Transverse colon (tissue), 4 donors: ENCODE data around the gene SERTAD1.

Experiments
- EP300 ChIP-seq: sonication (generic); formaldehyde crosslinking; IDR thresholded peaks from one replicate; pipeline ENCODE4 v1.6.1; 2017; ENCODE audit warnings: antibody characterized with exemption, low read depth
- POLR2AphosphoS5 ChIP-seq, 3 donors: sonication (generic); formaldehyde crosslinking; IDR thresholded peaks; one replicate each; pipeline ENCODE4 v1.6.1; 2016; ENCODE audit warnings: antibody characterized with exemption in 3 of 3
- TF ChIP-seq, protein P1 (sequence below), 5 experiments: fragments of 200-600 bp in 3 of 5; fragments of 450-650 bp in 2 of 5; sonication (generic) in 3 of 5; IDR thresholded peaks; 1 replicate in 2 of 5; 2 replicates in 3 of 5; pipeline ENCODE4 v1.5.1; 2016 to 2017; ENCODE audit warnings: antibody characterized with exemption in 5 of 5, inconsistent platforms in 3 of 5, mild to moderate bottlenecking in 2 of 5, moderate library complexity in 1 of 5

DNA sequence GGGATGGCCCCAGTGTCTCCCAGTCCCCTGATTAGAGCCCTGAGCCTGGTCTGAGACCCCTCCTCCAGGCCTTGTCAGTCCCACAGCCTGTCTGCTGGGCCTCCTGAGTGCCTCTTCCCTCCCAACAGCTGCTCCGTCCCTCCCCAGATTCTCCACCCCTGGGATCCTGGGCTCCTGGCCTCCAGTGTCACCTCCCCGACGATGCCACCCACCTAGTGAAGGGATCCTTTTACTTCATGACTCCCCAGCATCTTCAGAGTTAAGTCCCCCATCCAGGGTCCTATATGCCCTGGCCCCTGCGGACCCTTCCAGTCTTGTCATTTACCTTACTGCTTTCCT lies 8.2 kb downstream of the SERTAD1 start:
- TF ChIP-seq, protein P1, sequence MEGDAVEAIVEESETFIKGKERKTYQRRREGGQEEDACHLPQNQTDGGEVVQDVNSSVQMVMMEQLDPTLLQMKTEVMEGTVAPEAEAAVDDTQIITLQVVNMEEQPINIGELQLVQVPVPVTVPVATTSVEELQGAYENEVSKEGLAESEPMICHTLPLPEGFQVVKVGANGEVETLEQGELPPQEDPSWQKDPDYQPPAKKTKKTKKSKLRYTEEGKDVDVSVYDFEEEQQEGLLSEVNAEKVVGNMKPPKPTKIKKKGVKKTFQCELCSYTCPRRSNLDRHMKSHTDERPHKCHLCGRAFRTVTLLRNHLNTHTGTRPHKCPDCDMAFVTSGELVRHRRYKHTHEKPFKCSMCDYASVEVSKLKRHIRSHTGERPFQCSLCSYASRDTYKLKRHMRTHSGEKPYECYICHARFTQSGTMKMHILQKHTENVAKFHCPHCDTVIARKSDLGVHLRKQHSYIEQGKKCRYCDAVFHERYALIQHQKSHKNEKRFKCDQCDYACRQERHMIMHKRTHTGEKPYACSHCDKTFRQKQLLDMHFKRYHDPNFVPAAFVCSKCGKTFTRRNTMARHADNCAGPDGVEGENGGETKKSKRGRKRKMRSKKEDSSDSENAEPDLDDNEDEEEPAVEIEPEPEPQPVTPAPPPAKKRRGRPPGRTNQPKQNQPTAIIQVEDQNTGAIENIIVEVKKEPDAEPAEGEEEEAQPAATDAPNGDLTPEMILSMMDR (IDR thresholded peaks at IDR 0.05), result no peak
- no peak for TF ChIP-seq EP300
- TF ChIP-seq POLR2AphosphoS5 (IDR thresholded peaks at IDR 0.05), result no peak
